Activated T-cell treated with anti-CD3 and anti-CD28 coated beads for 24 hours (primary cell): ENCODE measurements around the gene CYP46A1.

Source experiments
- DNase-seq: peaks from one replicate; pipeline ENCODE4 v3.0.0-alpha.2; 2020; ENCODE audit warnings: low read depth

CYP46A1 gene

GRCh38 chr14:99673305-99674063, 10.6 kb upstream of the CYP46A1 start:
- no peak for DNase-seq

- no peak for DNase-seq
Measured at GRCh38 chr14:99674064-99674650, 9.9 kb upstream of the CYP46A1 start.

GRCh38 chr14:99674776-99675381, 9.2 kb upstream of the CYP46A1 start:
- no peak for DNase-seq

- DNase-seq: no peak
Measured at GRCh38 chr14:99675382-99675835, 8.7 kb upstream of the CYP46A1 start.

GRCh38 chr14:99675951-99676350, 8.1 kb upstream of the CYP46A1 start:
- DNase-seq: no peak

GRCh38 chr14:99676657-99677056, 7.4 kb upstream of the CYP46A1 start:
- no peak for DNase-seq

- no peak for DNase-seq
Measured at GRCh38 chr14:99677231-99678140, 6.6 kb upstream of the CYP46A1 start.

- DNase-seq: no peak
Measured at GRCh38 chr14:99678198-99678597, 5.9 kb upstream of the CYP46A1 start.

- no peak for DNase-seq
Measured at GRCh38 chr14:99679111-99679510, 5.0 kb upstream of the CYP46A1 start.

GRCh38 chr14:99679543-99679942, 4.6 kb upstream of the CYP46A1 start:
- no peak for DNase-seq

- no peak for DNase-seq
Measured at GRCh38 chr14:99679996-99680395, 4.1 kb upstream of the CYP46A1 start.

GRCh38 chr14:99681101-99681831, 2.8 kb upstream of the CYP46A1 start:
- no peak for DNase-seq

GRCh38 chr14:99681832-99682148, 2.3 kb upstream of the CYP46A1 start:
- DNase-seq: no peak

GRCh38 chr14:99682809-99683618, 1.1 kb upstream of the CYP46A1 start:
- peak; percentile 75 for DNase-seq

- DNase-seq: peak; percentile 11
Measured at GRCh38 chr14:99684410-99684934, 374 bp downstream of the CYP46A1 start.

- DNase-seq: no peak
Measured at GRCh38 chr14:99685151-99685591, 1.1 kb downstream of the CYP46A1 start.

- no peak for DNase-seq
Measured at GRCh38 chr14:99685596-99685995, 1.5 kb downstream of the CYP46A1 start.

GRCh38 chr14:99686557-99687283, 2.6 kb downstream of the CYP46A1 start:
- no peak for DNase-seq

- DNase-seq: no peak
Measured at GRCh38 chr14:99687284-99688209, 3.4 kb downstream of the CYP46A1 start.
